ENCODE data around the gene DAPK3. TPM values are rescaled to one million over a fixed set of nuclear protein-coding genes. Genes with fewer than 3 reads are reported as not detected.

Gene DAPK3
- 10 to 100 TPM; 75.6 to 90.9 (median 82.2) TPM for total RNA-seq

- H3K4me3 ChIP-seq (ENCODE audit: low read depth, poor library complexity, severe bottlenecking), result peak within 1 kb of the TSS; percentile 97
- intact Hi-C loops (cut with DNase I; ENCODE audit: low total_unique reads), result no loop called here
- 1% methylated on average over 41 to 70 of the region's 73 CpGs for WGBS, 2 donors
- TF ChIP-seq CTCF (IDR thresholded peaks at IDR 0.05) (no peak), POLR2A (IDR thresholded peaks at IDR 0.05) (peak in 1 of 2 donors; percentile 65)
- peak; percentile 96 to 99 for DNase-seq (ENCODE audit: low spot score in 2 of 2)
These were observed at the start of gene DAPK3 for GRCh38 chr19:3970808-3971598. TSS of gene DAPK3 (minus strand) at chr19:3971099. CDS start at chr19:3969735, 1,364 bp downstream.

- TF ChIP-seq CTCF (IDR thresholded peaks at IDR 0.05), result no peak
- intact Hi-C loops (cut with DNase I; ENCODE audit: low total_unique reads), result no loop called here
These were observed 48.7 kb upstream of the DAPK3 start for GRCh38 chr19:4019578-4019977.

GRCh38 chr19:4018775-4019504 is 48.0 kb upstream of the DAPK3 start:
- no peak overlapping the region for H3K4me3 ChIP-seq (ENCODE audit: low read depth, poor library complexity, severe bottlenecking)
- 79 to 83% methylated on average over 18 to 19 of the region's 19 CpGs for WGBS, 2 donors
- TF ChIP-seq POLR2A (IDR thresholded peaks at IDR 0.05), result no peak
- TF ChIP-seq CTCF (IDR thresholded peaks at IDR 0.05), result no peak
- intact Hi-C loops (cut with DNase I; ENCODE audit: low total_unique reads), result no loop called here
- no peak for DNase-seq (ENCODE audit: low spot score in 2 of 2)

More at GRCh38 chr19:4019578-4019977, 48.7 kb upstream of the DAPK3 start:
- 38 to 65% methylated on average over 17 of the region's 17 CpGs for WGBS, 2 donors
- H3K4me3 ChIP-seq (ENCODE audit: low read depth, poor library complexity, severe bottlenecking), result no peak overlapping the region
- DNase-seq (ENCODE audit: low spot score in 2 of 2), result no peak

DNA sequence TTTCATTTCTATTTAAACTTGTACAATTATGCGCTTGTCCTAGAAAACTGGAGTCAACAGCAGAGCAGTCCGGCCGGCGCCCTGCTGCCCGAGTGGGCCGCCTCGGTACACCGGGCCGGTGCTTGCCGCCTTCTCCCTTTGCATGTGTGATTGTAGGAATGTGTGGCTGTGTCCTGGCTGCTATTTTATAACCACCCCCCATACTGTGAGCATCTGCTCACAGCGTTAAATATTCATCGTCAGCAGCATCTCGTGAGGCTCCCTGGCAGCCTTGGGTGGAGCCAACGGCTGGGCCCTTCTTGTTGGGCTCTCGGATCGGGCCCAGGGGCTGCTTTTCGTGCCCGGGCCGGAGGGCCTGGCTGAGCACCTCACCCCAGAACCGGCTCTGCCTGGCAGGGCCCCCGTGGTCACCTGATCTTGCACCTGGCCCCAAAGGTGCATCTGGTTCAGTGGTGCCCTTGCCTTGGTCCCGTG is 47.3 kb upstream of the DAPK3 start:
- TF ChIP-seq POLR2A (IDR thresholded peaks at IDR 0.05) (no peak), CTCF (IDR thresholded peaks at IDR 0.05) (no peak)
- 84 to 93% methylated on average over 16 to 22 of the region's 22 CpGs for WGBS, 2 donors
- intact Hi-C loops (cut with DNase I; ENCODE audit: low total_unique reads), result no loop called here
- no peak overlapping the region for H3K4me3 ChIP-seq (ENCODE audit: low read depth, poor library complexity, severe bottlenecking)
- DNase-seq (ENCODE audit: low spot score in 2 of 2), result no peak

GRCh38 chr19:4016903-4017638 is 46.2 kb upstream of the DAPK3 start:
- TF ChIP-seq POLR2A (IDR thresholded peaks at IDR 0.05) (no peak), CTCF (IDR thresholded peaks at IDR 0.05) (no peak)
- no peak for DNase-seq (ENCODE audit: low spot score in 2 of 2)
- intact Hi-C loops (cut with DNase I; ENCODE audit: low total_unique reads), result no loop called here
- WGBS, 2 donors, result 93 to 94% methylated on average over 14 of the region's 15 CpGs
- H3K4me3 ChIP-seq (ENCODE audit: low read depth, poor library complexity, severe bottlenecking), result no peak overlapping the region
